NT2/D1 (cell line): ENCODE results near the gene MCFD2.

Experiments used
- YY1 ChIP-seq: IDR thresholded peaks from 2 replicates; pipeline ENCODE4 v1.6.1; 2011; ENCODE audit not compliant: insufficient read length, insufficient read depth
- ZNF274 ChIP-seq: IDR thresholded peaks from 2 replicates; pipeline ENCODE4 v1.6.1; 2011; ENCODE audit warnings: mild to moderate bottlenecking, low read depth, low read length

- no peak for TF ChIP-seq YY1
- no peak for TF ChIP-seq ZNF274
Measured at GRCh38 chr2:46909771-46910419, 5.7 kb downstream of the MCFD2 start.
